ENCODE results near the gene FADS1.

Gene FADS1

GRCh38 chr11:61847914-61848581 is 31.2 kb upstream of the FADS1 start:
- Mint-ChIP-seq H3K9me3 (no peaks in the 10 kb centered on the region), H3K36me3 (ENCODE audit: low read depth) (peaks cover 69% of the 10 kb centered on the region), H3K4me1 (peaks cover 10% of the 10 kb centered on the region), H3K27me3 (ENCODE audit: low read depth) (no peaks in the 10 kb centered on the region), H3K4me3 (no peak overlapping the region), H3K27ac (no peak overlapping the region)
- no peak for TF ChIP-seq CTCF (IDR thresholded peaks at IDR 0.05; ENCODE audit: unreplicated experiment in 3 of 3)

- H3K27me3 Mint-ChIP-seq (ENCODE audit: low read depth) = no peaks in the 10 kb centered on the region
- peaks cover 69% of the 10 kb centered on the region for H3K36me3 Mint-ChIP-seq (ENCODE audit: low read depth)
- H3K27ac Mint-ChIP-seq = peak overlapping the region in 1 of 3 experiments; percentile 38
Observed at GRCh38 chr11:61846362-61847020, 29.7 kb upstream of the FADS1 start.

GRCh38 chr11:61844909-61845565 is 28.2 kb upstream of the FADS1 start:
- no peaks in the 10 kb centered on the region for H3K9me3 Mint-ChIP-seq
- no peak for TF ChIP-seq CTCF (IDR thresholded peaks at IDR 0.05; ENCODE audit: unreplicated experiment in 3 of 3)
- H3K27ac Mint-ChIP-seq = no peak overlapping the region
- peaks cover 74% of the 10 kb centered on the region for H3K36me3 Mint-ChIP-seq (ENCODE audit: low read depth)
- H3K27me3 Mint-ChIP-seq (ENCODE audit: low read depth) = no peaks in the 10 kb centered on the region
- no peak overlapping the region for H3K4me3 Mint-ChIP-seq
- H3K4me1 Mint-ChIP-seq = peaks cover 10% of the 10 kb centered on the region

More at GRCh38 chr11:61846362-61847020, 29.7 kb upstream of the FADS1 start:
- no peak overlapping the region for H3K4me3 Mint-ChIP-seq
- no peak for TF ChIP-seq CTCF (IDR thresholded peaks at IDR 0.05; ENCODE audit: unreplicated experiment in 3 of 3)
- peaks cover 10% of the 10 kb centered on the region for H3K4me1 Mint-ChIP-seq
- no peaks in the 10 kb centered on the region for H3K9me3 Mint-ChIP-seq

- Mint-ChIP-seq H3K27me3 (ENCODE audit: low read depth) (no peaks in the 10 kb centered on the region), H3K27ac (no peak overlapping the region), H3K36me3 (ENCODE audit: low read depth) (peaks cover 74% of the 10 kb centered on the region), H3K4me1 (peaks cover 10% of the 10 kb centered on the region), H3K9me3 (no peaks in the 10 kb centered on the region), H3K4me3 (no peak overlapping the region)
- TF ChIP-seq CTCF (IDR thresholded peaks at IDR 0.05; ENCODE audit: unreplicated experiment in 3 of 3) = no peak
Observed at GRCh38 chr11:61842528-61842820, 25.7 kb upstream of the FADS1 start.

- Mint-ChIP-seq H3K27ac (no peak overlapping the region), H3K36me3 (ENCODE audit: low read depth) (peaks cover 70% of the 10 kb centered on the region), H3K4me3 (no peak overlapping the region), H3K9me3 (no peaks in the 10 kb centered on the region), H3K4me1 (peaks cover 10% of the 10 kb centered on the region), H3K27me3 (ENCODE audit: low read depth) (no peaks in the 10 kb centered on the region)
- TF ChIP-seq CTCF (IDR thresholded peaks at IDR 0.05; ENCODE audit: unreplicated experiment in 3 of 3) = no peak
Observed at GRCh38 chr11:61841636-61842527, 25.1 kb upstream of the FADS1 start.

Measured in nephron (organoid).